ENCODE data around the gene FANCE. TPM values are rescaled to one million over a fixed set of nuclear protein-coding genes. Genes with fewer than 3 reads are reported as not detected.
A peak's percentile ranks its signal among the peaks of the same experiment; 100 is the strongest.

FANCE gene
- polyA plus RNA-seq, 1 donor from 2014 or later: 7.1 TPM

DNA sequence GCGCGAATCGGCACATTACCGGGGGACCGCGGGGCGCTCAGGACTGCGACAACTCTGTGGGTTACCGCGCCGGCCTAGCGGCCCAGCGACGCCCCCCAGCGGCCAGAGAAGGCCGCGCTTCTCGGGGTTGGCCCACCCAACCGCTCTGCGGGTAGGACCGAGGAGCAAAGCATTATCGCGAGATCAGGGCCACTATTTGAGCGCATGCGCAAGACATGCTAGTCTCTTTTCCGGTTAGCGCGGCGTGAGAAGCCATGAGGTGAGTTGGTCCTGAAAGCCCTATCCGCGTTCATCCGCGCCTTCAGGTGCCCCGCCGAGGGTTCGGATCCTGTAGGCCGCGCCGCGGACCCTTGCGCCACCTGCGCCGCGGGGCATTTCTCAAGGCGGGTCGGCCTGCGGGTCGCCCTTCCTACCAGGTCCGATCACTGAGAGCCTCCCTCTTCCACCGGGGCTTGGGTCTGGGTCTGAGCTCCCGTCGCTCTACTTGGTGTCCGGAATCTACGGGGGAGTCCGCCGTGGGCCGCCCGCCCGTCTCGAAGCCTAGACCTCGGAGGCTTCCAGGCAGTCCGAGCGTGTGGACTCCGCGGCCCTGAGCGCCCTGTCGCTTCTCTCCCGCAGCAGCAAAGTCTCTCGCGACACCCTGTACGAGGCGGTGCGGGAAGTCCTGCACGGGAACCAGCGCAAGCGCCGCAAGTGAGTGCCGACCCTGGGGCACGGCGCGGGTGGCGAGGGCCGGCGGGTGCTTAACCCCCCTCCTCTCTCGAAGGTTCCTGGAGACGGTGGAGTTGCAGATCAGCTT, 16.2 kb downstream of the FANCE start, which contains the start of gene RPL10A:
Gene RPL10A, plus strand, starts transcription at position 221 of the 799 bp plus-strand sequence. Its CDS starts 34 bp downstream, at position 255.
- no peaks in the 10 kb centered on the region for H3K36me3 ChIP-seq (ENCODE audit: insufficient read depth, low read length)
- H3K27ac ChIP-seq (ENCODE audit: low read length): peak within 1 kb of the TSS; percentile 81
- H3K79me2 ChIP-seq (replicated peaks; ENCODE audit: insufficient read depth, low read length): no peaks in the 10 kb centered on the region
- peak within 1 kb of the TSS; percentile 79 for H3K9ac ChIP-seq (ENCODE audit: low read length)
- H3K27me3 ChIP-seq (ENCODE audit: insufficient read depth, low read depth, low read length): no peaks in the 10 kb centered on the region
- H3K4me3 ChIP-seq (ENCODE audit: low read length): peak within 1 kb of the TSS; percentile 70
- no peaks in the 10 kb centered on the region for H3F3A ChIP-seq (ENCODE audit: insufficient read depth, low read length, poor library complexity, severe bottlenecking)
- no peaks in the 10 kb centered on the region for H3K9me2 ChIP-seq (ENCODE audit: insufficient read depth, low read length)
- peak within 1 kb of the TSS; percentile 64 for H3K4me2 ChIP-seq (ENCODE audit: low read length)
- TF ChIP-seq MXI1 (conservative IDR thresholded peaks at IDR 0.05; ENCODE audit: poor library complexity, severe bottlenecking) (peak; percentile 99), POLR2AphosphoS5 (IDR thresholded peaks at IDR 0.05) (peak; percentile 96), RAD21 (conservative IDR thresholded peaks at IDR 0.05) (peak; percentile 86), EP300 (conservative IDR thresholded peaks at IDR 0.05; ENCODE audit: poor library complexity, severe bottlenecking) (peak; percentile 67), EZH2 (IDR thresholded peaks at IDR 0.05; ENCODE audit: borderline replicate concordance, insufficient read depth, low read length, poor library complexity, severe bottlenecking) (no peak), SMC3 (conservative IDR thresholded peaks at IDR 0.05; ENCODE audit: poor library complexity) (peak; percentile 85), TAF1 (IDR thresholded peaks at IDR 0.05; ENCODE audit: low read depth) (peak; percentile 96)
- TF ChIP-seq, protein P1, sequence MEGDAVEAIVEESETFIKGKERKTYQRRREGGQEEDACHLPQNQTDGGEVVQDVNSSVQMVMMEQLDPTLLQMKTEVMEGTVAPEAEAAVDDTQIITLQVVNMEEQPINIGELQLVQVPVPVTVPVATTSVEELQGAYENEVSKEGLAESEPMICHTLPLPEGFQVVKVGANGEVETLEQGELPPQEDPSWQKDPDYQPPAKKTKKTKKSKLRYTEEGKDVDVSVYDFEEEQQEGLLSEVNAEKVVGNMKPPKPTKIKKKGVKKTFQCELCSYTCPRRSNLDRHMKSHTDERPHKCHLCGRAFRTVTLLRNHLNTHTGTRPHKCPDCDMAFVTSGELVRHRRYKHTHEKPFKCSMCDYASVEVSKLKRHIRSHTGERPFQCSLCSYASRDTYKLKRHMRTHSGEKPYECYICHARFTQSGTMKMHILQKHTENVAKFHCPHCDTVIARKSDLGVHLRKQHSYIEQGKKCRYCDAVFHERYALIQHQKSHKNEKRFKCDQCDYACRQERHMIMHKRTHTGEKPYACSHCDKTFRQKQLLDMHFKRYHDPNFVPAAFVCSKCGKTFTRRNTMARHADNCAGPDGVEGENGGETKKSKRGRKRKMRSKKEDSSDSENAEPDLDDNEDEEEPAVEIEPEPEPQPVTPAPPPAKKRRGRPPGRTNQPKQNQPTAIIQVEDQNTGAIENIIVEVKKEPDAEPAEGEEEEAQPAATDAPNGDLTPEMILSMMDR (IDR thresholded peaks at IDR 0.05; ENCODE audit: poor library complexity, severe bottlenecking): peak; percentile 99
- TF ChIP-seq, protein P2, sequence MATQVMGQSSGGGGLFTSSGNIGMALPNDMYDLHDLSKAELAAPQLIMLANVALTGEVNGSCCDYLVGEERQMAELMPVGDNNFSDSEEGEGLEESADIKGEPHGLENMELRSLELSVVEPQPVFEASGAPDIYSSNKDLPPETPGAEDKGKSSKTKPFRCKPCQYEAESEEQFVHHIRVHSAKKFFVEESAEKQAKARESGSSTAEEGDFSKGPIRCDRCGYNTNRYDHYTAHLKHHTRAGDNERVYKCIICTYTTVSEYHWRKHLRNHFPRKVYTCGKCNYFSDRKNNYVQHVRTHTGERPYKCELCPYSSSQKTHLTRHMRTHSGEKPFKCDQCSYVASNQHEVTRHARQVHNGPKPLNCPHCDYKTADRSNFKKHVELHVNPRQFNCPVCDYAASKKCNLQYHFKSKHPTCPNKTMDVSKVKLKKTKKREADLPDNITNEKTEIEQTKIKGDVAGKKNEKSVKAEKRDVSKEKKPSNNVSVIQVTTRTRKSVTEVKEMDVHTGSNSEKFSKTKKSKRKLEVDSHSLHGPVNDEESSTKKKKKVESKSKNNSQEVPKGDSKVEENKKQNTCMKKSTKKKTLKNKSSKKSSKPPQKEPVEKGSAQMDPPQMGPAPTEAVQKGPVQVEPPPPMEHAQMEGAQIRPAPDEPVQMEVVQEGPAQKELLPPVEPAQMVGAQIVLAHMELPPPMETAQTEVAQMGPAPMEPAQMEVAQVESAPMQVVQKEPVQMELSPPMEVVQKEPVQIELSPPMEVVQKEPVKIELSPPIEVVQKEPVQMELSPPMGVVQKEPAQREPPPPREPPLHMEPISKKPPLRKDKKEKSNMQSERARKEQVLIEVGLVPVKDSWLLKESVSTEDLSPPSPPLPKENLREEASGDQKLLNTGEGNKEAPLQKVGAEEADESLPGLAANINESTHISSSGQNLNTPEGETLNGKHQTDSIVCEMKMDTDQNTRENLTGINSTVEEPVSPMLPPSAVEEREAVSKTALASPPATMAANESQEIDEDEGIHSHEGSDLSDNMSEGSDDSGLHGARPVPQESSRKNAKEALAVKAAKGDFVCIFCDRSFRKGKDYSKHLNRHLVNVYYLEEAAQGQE (IDR thresholded peaks at IDR 0.05; ENCODE audit: borderline replicate concordance): peak; percentile 94
- no peaks in the 10 kb centered on the region for H4K20me1 ChIP-seq (ENCODE audit: insufficient read depth)
- H3K9me3 ChIP-seq (ENCODE audit: low read length): no peaks in the 10 kb centered on the region
- peak within 1 kb of the TSS; percentile 65 for H2AFZ ChIP-seq (ENCODE audit: low read depth, low read length)

DNA sequence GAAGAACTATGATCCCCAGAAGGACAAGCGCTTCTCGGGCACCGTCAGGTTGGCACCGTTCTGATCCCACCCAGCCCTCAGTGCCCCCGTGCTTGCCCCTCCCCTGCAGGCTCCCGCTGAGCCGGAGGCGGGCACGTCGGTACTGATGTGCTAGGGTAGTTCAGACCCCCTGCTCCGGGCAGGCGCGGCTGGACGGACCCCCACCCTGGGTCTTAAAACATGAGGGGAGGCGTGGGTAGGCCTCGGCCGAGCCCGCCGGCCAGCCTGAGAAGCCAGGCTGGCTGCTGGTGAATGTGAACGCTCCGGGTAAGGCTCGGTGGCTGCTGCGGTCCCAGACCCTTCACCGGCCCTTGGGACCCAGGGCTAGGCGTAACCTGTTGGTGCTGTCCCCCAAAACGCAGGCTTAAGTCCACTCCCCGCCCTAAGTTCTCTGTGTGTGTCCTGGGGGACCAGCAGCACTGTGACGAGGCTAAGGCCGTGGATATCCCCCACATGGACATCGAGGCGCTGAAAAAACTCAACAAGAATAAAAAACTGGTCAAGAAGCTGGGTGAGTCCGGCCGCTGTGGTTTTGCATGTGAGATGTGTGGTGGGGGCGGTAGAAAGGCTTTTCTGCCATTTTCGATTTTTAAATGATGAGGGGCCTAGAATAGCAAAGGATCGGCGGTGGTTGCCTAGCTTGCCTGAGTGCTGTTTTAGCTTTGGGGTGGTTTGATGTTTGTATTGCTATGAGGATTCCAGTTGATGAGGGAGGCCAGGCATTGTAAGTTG, 17.0 kb downstream of the FANCE start:
- Histone ChIP-seq H2AFZ (ENCODE audit: low read depth, low read length) (peak overlapping the region; percentile 57), H3K9ac (ENCODE audit: low read length) (peak overlapping the region; percentile 79), H3K9me3 (ENCODE audit: low read length) (no peaks in the 10 kb centered on the region), H3K27me3 (ENCODE audit: insufficient read depth, low read depth, low read length) (no peaks in the 10 kb centered on the region), H3F3A (ENCODE audit: insufficient read depth, low read length, poor library complexity, severe bottlenecking) (no peaks in the 10 kb centered on the region), H3K9me2 (ENCODE audit: insufficient read depth, low read length) (no peaks in the 10 kb centered on the region), H3K4me2 (ENCODE audit: low read length) (peak overlapping the region; percentile 64), H3K4me3 (ENCODE audit: low read length) (peak overlapping the region; percentile 70), H4K20me1 (ENCODE audit: insufficient read depth) (no peaks in the 10 kb centered on the region), H3K36me3 (ENCODE audit: insufficient read depth, low read length) (no peaks in the 10 kb centered on the region), H3K27ac (ENCODE audit: low read length) (peak overlapping the region; percentile 81), H3K79me2 (replicated peaks; ENCODE audit: insufficient read depth, low read length) (no peaks in the 10 kb centered on the region)
- TF ChIP-seq MXI1 (conservative IDR thresholded peaks at IDR 0.05; ENCODE audit: poor library complexity, severe bottlenecking) (no peak), EP300 (conservative IDR thresholded peaks at IDR 0.05; ENCODE audit: poor library complexity, severe bottlenecking) (no peak), POLR2AphosphoS5 (IDR thresholded peaks at IDR 0.05) (no peak), SMC3 (conservative IDR thresholded peaks at IDR 0.05; ENCODE audit: poor library complexity) (no peak), EZH2 (IDR thresholded peaks at IDR 0.05; ENCODE audit: borderline replicate concordance, insufficient read depth, low read length, poor library complexity, severe bottlenecking) (no peak), TAF1 (IDR thresholded peaks at IDR 0.05; ENCODE audit: low read depth) (no peak), RAD21 (conservative IDR thresholded peaks at IDR 0.05) (no peak)
- TF ChIP-seq, protein P2 (IDR thresholded peaks at IDR 0.05; ENCODE audit: borderline replicate concordance): no peak
- TF ChIP-seq, protein P1 (IDR thresholded peaks at IDR 0.05; ENCODE audit: poor library complexity, severe bottlenecking): no peak
